OCI-LY7 (cell line): ENCODE data around the gene MYO16. TPM values are rescaled to one million over a fixed set of nuclear protein-coding genes. Genes with fewer than 3 reads are reported as not detected.

Experiments
- BruUV-seq: library from RNA; stranded (reverse); fragments of 400-500 nt; replicated peaks from 2 replicates; lab custom pipeline; 2021; lab: Mats Ljungman, UMichigan
- CTCF ChIA-PET: fragments of 300-600 bp; sonication (Branson Sonifier 250); formaldehyde crosslinking; loops from one replicate; lab custom pipeline; 2022; ENCODE audit warnings: antibody characterized with exemption; ENCODE audit not compliant: unreplicated experiment; lab: Charles Lee
- POLR2A ChIA-PET: fragments of 300-600 bp; sonication (Branson Sonifier 250); formaldehyde crosslinking; loops from one replicate; lab custom pipeline; 2022; ENCODE audit warnings: antibody characterized with exemption; lab: Charles Lee
- DNase-seq: peaks from one replicate; pipeline ENCODE4 v3.0.0-alpha.2; 2015; ENCODE audit warnings: low spot score
- H2AFZ ChIP-seq: fragments of 200-600 bp; sonication (generic), shearing (Covaris generic); 2 replicates; pipeline ENCODE4 v1.6.1; 2014; ENCODE audit warnings: mild to moderate bottlenecking, antibody characterized with exemption, low read length, moderate library complexity
- H3K27ac ChIP-seq: fragments of 200-600 bp; sonication (generic); 2 replicates; pipeline ENCODE4 v1.5.1; 2014; ENCODE audit warnings: mixed run types, low read depth, mild to moderate bottlenecking, moderate library complexity, low read length, inconsistent platforms; ENCODE audit not compliant: poor library complexity, severe bottlenecking
- H3K36me3 ChIP-seq: fragments of 200-600 bp; sonication (generic); 2 replicates; pipeline ENCODE4 v1.6.1; 2014; ENCODE audit warnings: mild to moderate bottlenecking, antibody characterized with exemption, low read length, moderate library complexity, mixed read lengths; ENCODE audit not compliant: insufficient read depth
- H3K4me1 ChIP-seq: fragments of 200-600 bp; sonication (generic); 2 replicates; pipeline ENCODE4 v1.5.1; 2014; ENCODE audit warnings: mild to moderate bottlenecking, low read length; ENCODE audit not compliant: insufficient read depth, poor library complexity, severe bottlenecking
- H3K4me2 ChIP-seq: fragments of 200-600 bp; sonication (generic); 2 replicates; pipeline ENCODE4 v1.6.1; 2014; ENCODE audit warnings: mild to moderate bottlenecking, low read length
- H3K4me3 ChIP-seq: fragments of 200-600 bp; sonication (generic); 2 replicates; pipeline ENCODE4 v1.5.1; 2014; ENCODE audit warnings: mild to moderate bottlenecking, low read depth, low read length; ENCODE audit not compliant: poor library complexity, severe bottlenecking
- H3K79me2 ChIP-seq: fragments of 200-600 bp; sonication (generic); 2 replicates; pipeline ENCODE4 v1.6.1; 2016; ENCODE audit warnings: low read depth, mild to moderate bottlenecking, low read length, moderate library complexity, mixed read lengths; ENCODE audit not compliant: insufficient read depth
- H3K9me2 ChIP-seq: fragments of 200-600 bp; sonication (generic); 2 replicates; pipeline ENCODE4 v1.6.1; 2016; ENCODE audit warnings: mild to moderate bottlenecking, low read length, mixed read lengths; ENCODE audit not compliant: insufficient read depth
- H3K9me3 ChIP-seq: fragments of 200-600 bp; sonication (generic); 2 replicates; pipeline ENCODE4 v1.6.1; 2014; ENCODE audit warnings: mild to moderate bottlenecking, mixed run types, low read length, mixed read lengths
- H4K20me1 ChIP-seq: fragments of 200-600 bp; sonication (generic); 2 replicates; pipeline ENCODE4 v1.6.1; 2014; ENCODE audit warnings: mild to moderate bottlenecking, antibody characterized with exemption, low read length, moderate library complexity, mixed read lengths; ENCODE audit not compliant: insufficient read depth
- CTCF ChIP-seq: fragments of 200-600 bp; sonication (generic); conservative IDR thresholded peaks from 2 replicates; pipeline ENCODE4 v1.5.1; 2014; ENCODE audit warnings: mild to moderate bottlenecking, antibody characterized with exemption, low read length, moderate library complexity, mixed read lengths
- EZH2phosphoT487 ChIP-seq: fragments of 200-600 bp; sonication (generic); IDR thresholded peaks from 2 replicates; pipeline ENCODE4 v1.6.1; 2018; ENCODE audit warnings: low read depth, borderline replicate concordance, mild to moderate bottlenecking, mixed run types, antibody characterized with exemption, low read length, moderate library complexity, mixed read lengths
- intact Hi-C: fragments of 100-400 bp; cut with micrococcal nuclease; formaldehyde crosslinking; loops from one replicate; pipeline ENCODE4 v1.10.0; 2022; ENCODE audit not compliant: unreplicated experiment
- total RNA-seq, 2 experiments: library from RNA; depleted of rRNA in 1 of 2; stranded (reverse); fragments of >200 nt in 1 of 2; shearing (Covaris generic) in 1 of 2; gene quantifications; 2 replicates each; pipeline ENCODE4 v1.2.3, GENCODE V29; 2014 to 2022

Gene MYO16
- total RNA-seq, 2 experiments from 2014 or later: 0.06 TPM; not detected in 1

DNA sequence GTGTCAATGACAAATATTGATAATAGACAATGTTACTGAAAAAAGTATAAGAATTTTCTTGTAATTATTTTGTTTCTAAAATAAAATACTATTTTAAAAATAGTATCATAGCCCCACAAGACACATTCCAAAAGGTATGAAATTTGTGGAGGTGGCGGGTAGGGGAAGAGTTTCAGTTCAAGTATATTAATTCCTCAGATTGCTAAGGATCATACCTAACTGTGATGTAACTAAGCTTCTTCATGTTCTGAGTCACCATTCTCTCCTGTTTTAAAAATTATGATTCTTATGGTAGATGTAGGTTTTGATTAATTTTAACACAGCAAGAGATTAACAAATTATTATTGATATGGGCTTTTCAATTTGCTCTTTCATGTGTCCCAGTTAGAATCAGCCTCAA, 61.3 kb downstream of the MYO16 start:
- Histone ChIP-seq H3K4me1 (no peaks in the 10 kb centered on the region), H3K36me3 (no peaks in the 10 kb centered on the region), H3K4me2 (no peak overlapping the region), H3K79me2 (no peaks in the 10 kb centered on the region), H4K20me1 (no peaks in the 10 kb centered on the region), H2AFZ (no peak overlapping the region), H3K4me3 (no peak overlapping the region), H3K9me2 (no peaks in the 10 kb centered on the region), H3K27ac (no peak overlapping the region), H3K9me3 (no peaks in the 10 kb centered on the region)
- BruUV-seq: no TSS peak
- TF ChIP-seq CTCF (no peak), EZH2phosphoT487 (no peak)
- DNase-seq: no peak
- CTCF ChIA-PET: no interaction called here
- intact Hi-C loops: no loop called here
- POLR2A ChIA-PET: no interaction called here

DNA sequence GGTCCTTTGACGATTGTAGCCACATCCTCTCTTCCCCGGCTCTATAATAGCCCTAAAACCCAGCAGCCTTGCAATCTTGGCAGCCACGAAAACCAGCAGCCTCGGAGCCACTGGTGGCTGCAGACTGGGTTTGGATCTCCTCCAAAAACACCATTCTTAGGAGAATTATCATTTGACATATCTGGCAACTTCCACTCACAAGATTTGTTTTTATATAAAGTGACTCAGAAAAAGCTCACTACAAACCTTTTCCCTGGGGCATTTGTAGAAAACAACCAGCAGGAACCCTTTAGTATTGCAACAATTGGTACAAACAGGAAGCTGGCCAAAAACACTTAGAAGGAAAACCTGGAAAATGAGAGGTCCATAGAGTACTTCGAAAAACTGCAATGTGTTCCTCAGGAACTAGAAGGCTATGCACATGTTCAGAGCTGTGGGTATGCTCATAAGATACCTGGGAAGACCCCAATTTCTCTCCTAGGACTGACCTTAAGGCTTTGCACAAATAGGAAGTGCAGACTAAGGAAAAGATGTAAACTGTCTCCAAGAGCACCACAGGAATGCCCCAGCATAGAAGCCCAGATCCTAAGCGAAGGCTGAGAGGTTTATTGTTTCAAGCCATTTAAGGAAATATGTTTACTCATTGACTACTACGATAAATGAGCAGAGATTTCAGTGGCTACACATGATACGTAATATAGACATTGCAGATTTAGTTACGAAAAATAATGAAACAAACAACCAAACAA, 71.2 kb downstream of the MYO16 start:
- ChIA-PET CTCF (no interaction called here), POLR2A (no interaction called here)
- TF ChIP-seq EZH2phosphoT487 (no peak), CTCF (no peak)
- Histone ChIP-seq H4K20me1 (no peaks in the 10 kb centered on the region), H3K9me3 (no peaks in the 10 kb centered on the region), H3K36me3 (no peaks in the 10 kb centered on the region), H3K79me2 (no peaks in the 10 kb centered on the region), H3K4me1 (no peaks in the 10 kb centered on the region), H3K9me2 (no peaks in the 10 kb centered on the region), H2AFZ (no peak overlapping the region), H3K27ac (no peak overlapping the region), H3K4me3 (no peak overlapping the region), H3K4me2 (no peak overlapping the region)
- no TSS peak for BruUV-seq
- no peak for DNase-seq
- intact Hi-C loops: no loop called here

GRCh38 chr13:108702171-108702570, 72.8 kb downstream of the MYO16 start:
- no peak for TF ChIP-seq EZH2phosphoT487
- TF ChIP-seq CTCF: no peak
- H3K9me2 ChIP-seq: no peaks in the 10 kb centered on the region
- no peak overlapping the region for H3K27ac ChIP-seq
- ChIA-PET POLR2A (no interaction called here), CTCF (no interaction called here)
- intact Hi-C loops: no loop called here
- no peaks in the 10 kb centered on the region for H4K20me1 ChIP-seq
- no peak for DNase-seq
- H3K9me3 ChIP-seq: no peaks in the 10 kb centered on the region
- H3K36me3 ChIP-seq: no peaks in the 10 kb centered on the region
- no TSS peak for BruUV-seq
- no peak overlapping the region for H3K4me3 ChIP-seq
- H3K79me2 ChIP-seq: no peaks in the 10 kb centered on the region
- no peaks in the 10 kb centered on the region for H3K4me1 ChIP-seq
- H2AFZ ChIP-seq: no peak overlapping the region
- no peak overlapping the region for H3K4me2 ChIP-seq
